Measurements from ENCODE around the gene CFAP73.

CFAP73 gene

GRCh38 chr12:113167868-113168267, 18.3 kb downstream of the CFAP73 start:
- no peak for DNase-seq

- no peak for DNase-seq
Observed at GRCh38 chr12:113169697-113170096, 20.2 kb downstream of the CFAP73 start.

- DNase-seq = no peak
Observed at GRCh38 chr12:113170457-113170856, 20.9 kb downstream of the CFAP73 start.

- DNase-seq = no peak
Observed at GRCh38 chr12:113170926-113171325, 21.4 kb downstream of the CFAP73 start.

GRCh38 chr12:113171543-113171942, 22.0 kb downstream of the CFAP73 start:
- DNase-seq = no peak

GRCh38 chr12:113172185-113172584, 22.7 kb downstream of the CFAP73 start:
- DNase-seq = no peak

GRCh38 chr12:113173081-113173698, 23.7 kb downstream of the CFAP73 start:
- DNase-seq = no peak

GRCh38 chr12:113174461-113175384, 25.2 kb downstream of the CFAP73 start:
- DNase-seq = peak; percentile 77

- DNase-seq = no peak
Observed at GRCh38 chr12:113179023-113179422, 29.5 kb downstream of the CFAP73 start.

GRCh38 chr12:113180333-113180732, 30.8 kb downstream of the CFAP73 start:
- no peak for DNase-seq

GRCh38 chr12:113181975-113182374, 32.5 kb downstream of the CFAP73 start:
- DNase-seq = no peak

- DNase-seq = no peak
Observed at GRCh38 chr12:113183030-113183589, 33.6 kb downstream of the CFAP73 start.

GRCh38 chr12:113184098-113184899, 34.8 kb downstream of the CFAP73 start:
- DNase-seq = no peak

- peak; percentile 96 for DNase-seq
Observed at GRCh38 chr12:113184900-113185179, 35.3 kb downstream of the CFAP73 start.

GRCh38 chr12:113185180-113186032, 35.9 kb downstream of the CFAP73 start, which contains the start of the genes DDX54 and RITA1:
TSS of gene DDX54 (minus strand) at chr12:113185478. CDS start at chr12:113185451, 27 bp downstream.
TSS of gene RITA1 (plus strand) at chr12:113185721. CDS start at chr12:113186747, 1,026 bp downstream.
- peak; percentile 97 for DNase-seq

GRCh38 chr12:113186033-113186365, 36.5 kb downstream of the CFAP73 start:
- no peak for DNase-seq

GRCh38 chr12:113186666-113187325, 37.3 kb downstream of the CFAP73 start:
- no peak for DNase-seq

- DNase-seq = no peak
Observed at GRCh38 chr12:113189361-113189760, 39.8 kb downstream of the CFAP73 start.

GRCh38 chr12:113190761-113191160, 41.2 kb downstream of the CFAP73 start:
- peak; percentile 51 for DNase-seq

- DNase-seq = no peak
Observed at GRCh38 chr12:113191227-113191626, 41.7 kb downstream of the CFAP73 start.

- DNase-seq = peak; percentile 54
Observed at GRCh38 chr12:113194971-113195391, 45.5 kb downstream of the CFAP73 start.

GRCh38 chr12:113195598-113195997, 46.1 kb downstream of the CFAP73 start:
- no peak for DNase-seq
